ENCODE results near the gene ASXL3.

The ASXL3 gene

GRCh38 chr18:33577685-33578517 lies at the start of gene ASXL3:
ASXL3 (plus strand) TSS chr18:33578219; CDS start chr18:33578632, 413 bp downstream.
- FAIRE-seq (no peak), DNase-seq (ENCODE audit: insufficient read length, low spot score) (no peak)

GRCh38 chr18:33532978-33533377 lies 45.0 kb upstream of the ASXL3 start:
- FAIRE-seq, result no peak
- DNase-seq (ENCODE audit: insufficient read length, low spot score), result no peak

- no peak for FAIRE-seq
- no peak for DNase-seq (ENCODE audit: insufficient read length, low spot score)
Observed at GRCh38 chr18:33536904-33537303, 41.1 kb upstream of the ASXL3 start.

- FAIRE-seq (no peak), DNase-seq (ENCODE audit: insufficient read length, low spot score) (no peak)
Observed at GRCh38 chr18:33538418-33539042, 39.5 kb upstream of the ASXL3 start.

- no peak for DNase-seq (ENCODE audit: insufficient read length, low spot score)
- FAIRE-seq, result no peak
Observed at GRCh38 chr18:33540392-33540791, 37.6 kb upstream of the ASXL3 start.

GRCh38 chr18:33541316-33541715 lies 36.7 kb upstream of the ASXL3 start:
- FAIRE-seq, result no peak
- DNase-seq (ENCODE audit: insufficient read length, low spot score), result no peak

GRCh38 chr18:33556846-33557245 lies 21.2 kb upstream of the ASXL3 start:
- FAIRE-seq (no peak), DNase-seq (ENCODE audit: insufficient read length, low spot score) (no peak)

GRCh38 chr18:33557706-33558105 lies 20.3 kb upstream of the ASXL3 start:
- FAIRE-seq, result no peak
- no peak for DNase-seq (ENCODE audit: insufficient read length, low spot score)

GRCh38 chr18:33558529-33558928 lies 19.5 kb upstream of the ASXL3 start:
- DNase-seq (ENCODE audit: insufficient read length, low spot score), result no peak
- no peak for FAIRE-seq

- DNase-seq (ENCODE audit: insufficient read length, low spot score), result no peak
- no peak for FAIRE-seq
Observed at GRCh38 chr18:33560686-33561370, 17.2 kb upstream of the ASXL3 start.

GRCh38 chr18:33562741-33563140 lies 15.3 kb upstream of the ASXL3 start:
- FAIRE-seq, result no peak
- no peak for DNase-seq (ENCODE audit: insufficient read length, low spot score)

GRCh38 chr18:33567705-33568104 lies 10.3 kb upstream of the ASXL3 start:
- FAIRE-seq (no peak), DNase-seq (ENCODE audit: insufficient read length, low spot score) (no peak)

GRCh38 chr18:33571998-33572787 lies 5.8 kb upstream of the ASXL3 start:
- no peak for FAIRE-seq
- no peak for DNase-seq (ENCODE audit: insufficient read length, low spot score)

GRCh38 chr18:33573193-33573592 lies 4.8 kb upstream of the ASXL3 start:
- no peak for FAIRE-seq
- no peak for DNase-seq (ENCODE audit: insufficient read length, low spot score)

- FAIRE-seq, result no peak
- DNase-seq (ENCODE audit: insufficient read length, low spot score), result no peak
Observed at GRCh38 chr18:33575451-33575850, 2.6 kb upstream of the ASXL3 start.

GRCh38 chr18:33576999-33577646 lies 896 bp upstream of the ASXL3 start:
- DNase-seq (ENCODE audit: insufficient read length, low spot score) (no peak), FAIRE-seq (no peak)

- FAIRE-seq (no peak), DNase-seq (ENCODE audit: insufficient read length, low spot score) (no peak)
Observed at GRCh38 chr18:33578518-33579348, 714 bp downstream of the ASXL3 start.

GRCh38 chr18:33579349-33580215 lies 1.6 kb downstream of the ASXL3 start:
- FAIRE-seq, result no peak
- no peak for DNase-seq (ENCODE audit: insufficient read length, low spot score)

GRCh38 chr18:33580546-33580945 lies 2.5 kb downstream of the ASXL3 start:
- no peak for DNase-seq (ENCODE audit: insufficient read length, low spot score)

More at GRCh38 chr18:33580546-33580945, 2.5 kb downstream of the ASXL3 start:
- FAIRE-seq, result no peak
